GM19351 (cell line): ENCODE results near the gene PDE8A.

Experiments
- ATAC-seq: cut with Tn5 transposase; IDR thresholded peaks from one replicate; pipeline ENCODE4 v1.9.1; 2021; ENCODE audit warnings: mild to moderate bottlenecking, moderate library complexity; ENCODE audit not compliant: unreplicated experiment

PDE8A gene

GRCh38 chr15:85029221-85029620, 47.6 kb downstream of the PDE8A start:
- ATAC-seq: no peak

- no peak for ATAC-seq
These were observed 48.8 kb downstream of the PDE8A start for GRCh38 chr15:85030301-85030929.

- ATAC-seq: no peak
These were observed 49.7 kb downstream of the PDE8A start for GRCh38 chr15:85031086-85031943.

- ATAC-seq: no peak
These were observed 50.4 kb downstream of the PDE8A start for GRCh38 chr15:85031944-85032558.

- no peak for ATAC-seq
These were observed 51.5 kb downstream of the PDE8A start for GRCh38 chr15:85033148-85033547.

GRCh38 chr15:85034276-85034675, 52.6 kb downstream of the PDE8A start:
- ATAC-seq: no peak

- no peak for ATAC-seq
These were observed 54.3 kb downstream of the PDE8A start for GRCh38 chr15:85035980-85036379.

GRCh38 chr15:85036716-85037115, 55.1 kb downstream of the PDE8A start:
- ATAC-seq: no peak

GRCh38 chr15:85037641-85038040, 56.0 kb downstream of the PDE8A start:
- no peak for ATAC-seq

- no peak for ATAC-seq
These were observed 59.6 kb downstream of the PDE8A start for GRCh38 chr15:85041230-85041629.

- ATAC-seq: no peak
These were observed 62.7 kb downstream of the PDE8A start for GRCh38 chr15:85044251-85044853.

- ATAC-seq: no peak
These were observed 63.2 kb downstream of the PDE8A start for GRCh38 chr15:85044894-85045293.

- no peak for ATAC-seq
These were observed 64.0 kb downstream of the PDE8A start for GRCh38 chr15:85045615-85046014.

- no peak for ATAC-seq
These were observed 65.8 kb downstream of the PDE8A start for GRCh38 chr15:85047271-85047948.

GRCh38 chr15:85048430-85048829, 66.8 kb downstream of the PDE8A start:
- no peak for ATAC-seq

- no peak for ATAC-seq
These were observed 68.1 kb downstream of the PDE8A start for GRCh38 chr15:85049805-85050204.

- ATAC-seq: no peak
These were observed 78.1 kb downstream of the PDE8A start for GRCh38 chr15:85059734-85060133.

- no peak for ATAC-seq
These were observed 80.9 kb downstream of the PDE8A start for GRCh38 chr15:85062560-85062959.

GRCh38 chr15:85063088-85063487, 81.4 kb downstream of the PDE8A start:
- no peak for ATAC-seq

GRCh38 chr15:85063522-85064079, 81.9 kb downstream of the PDE8A start:
- ATAC-seq: no peak

- ATAC-seq: no peak
These were observed 83.1 kb downstream of the PDE8A start for GRCh38 chr15:85064710-85065109.
